Head of caudate nucleus (tissue), 42 donors: Measurements from ENCODE around the gene CALCR.
"Not testable (repeated sequence)": the region's sequence is repeated elsewhere in the genome, so short reads cannot be mapped to it uniquely, and the experiment has no call there.

Source experiments
- DNase-seq, 42 donors: peaks; one replicate each; pipeline versions ENCODE4 v3.0.0 to v3.0.0-alpha.2; 2020 to 2021; ENCODE audit warnings: mixed read lengths in 7 of 42
- intact Hi-C: fragments of 100-400 bp; cut with DNase I; formaldehyde crosslinking; loops from one replicate; pipeline ENCODE4 v1.15.0; 2022

The CALCR gene

DNA sequence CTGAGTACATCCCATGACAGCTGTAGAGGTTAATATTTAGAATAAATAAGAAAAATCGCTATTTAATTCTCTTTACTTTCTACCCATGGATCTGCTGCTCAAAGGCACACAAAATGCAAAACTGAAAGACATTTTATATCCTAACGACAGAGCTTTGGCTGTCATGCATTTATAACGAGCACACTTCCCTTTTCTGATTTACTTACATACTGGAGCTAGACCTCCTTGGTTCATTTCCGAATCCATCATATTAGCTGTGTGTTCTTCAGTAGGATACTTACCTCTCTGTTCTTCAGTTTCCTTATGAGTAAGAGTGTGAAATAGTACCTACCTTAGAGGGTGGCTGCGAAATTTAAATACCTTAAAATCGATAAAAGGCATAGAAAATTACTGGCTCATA, 10.9 kb downstream of the CALCR start:
- DNase-seq = no peak
- intact Hi-C loops = no loop called here

DNA sequence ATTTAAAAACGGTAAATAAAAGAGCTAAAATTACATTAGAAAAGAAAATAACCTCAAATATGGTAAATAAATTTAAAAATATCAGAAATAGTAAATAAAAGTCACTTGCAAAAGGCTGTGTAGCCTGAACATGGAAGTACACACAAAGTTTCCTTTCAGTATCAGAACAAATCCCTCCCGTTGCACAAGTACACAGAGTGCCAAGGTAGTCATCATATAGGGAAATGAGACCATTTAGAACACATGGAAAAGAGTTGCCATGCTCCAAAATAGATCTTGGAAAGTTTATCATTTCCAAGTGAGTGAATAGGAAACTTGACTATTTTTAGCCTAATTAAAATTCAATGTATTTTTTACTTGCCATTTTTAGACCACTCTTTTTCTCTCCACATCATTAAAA, 11.6 kb downstream of the CALCR start:
- no peak for DNase-seq
- intact Hi-C loops = no loop called here

DNA sequence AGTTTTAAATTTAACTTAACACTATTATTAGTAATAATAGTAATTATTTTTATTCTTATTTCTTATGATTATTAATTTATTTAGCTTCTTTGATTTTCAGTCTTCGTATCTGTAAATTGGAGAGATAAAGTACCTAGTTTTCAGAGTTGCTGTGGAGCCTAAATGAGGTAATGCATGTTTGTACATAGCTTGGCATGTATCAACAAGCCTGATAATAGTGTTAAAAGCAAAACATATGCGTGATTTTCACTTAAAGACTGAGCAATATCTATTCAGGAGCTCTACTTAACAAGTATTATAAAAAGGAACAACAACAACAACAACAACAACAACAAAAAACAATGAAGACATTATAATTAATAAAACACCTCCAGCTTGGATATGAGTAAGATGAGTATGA, 12.4 kb downstream of the CALCR start:
- intact Hi-C loops = no loop called here
- no peak for DNase-seq

DNA sequence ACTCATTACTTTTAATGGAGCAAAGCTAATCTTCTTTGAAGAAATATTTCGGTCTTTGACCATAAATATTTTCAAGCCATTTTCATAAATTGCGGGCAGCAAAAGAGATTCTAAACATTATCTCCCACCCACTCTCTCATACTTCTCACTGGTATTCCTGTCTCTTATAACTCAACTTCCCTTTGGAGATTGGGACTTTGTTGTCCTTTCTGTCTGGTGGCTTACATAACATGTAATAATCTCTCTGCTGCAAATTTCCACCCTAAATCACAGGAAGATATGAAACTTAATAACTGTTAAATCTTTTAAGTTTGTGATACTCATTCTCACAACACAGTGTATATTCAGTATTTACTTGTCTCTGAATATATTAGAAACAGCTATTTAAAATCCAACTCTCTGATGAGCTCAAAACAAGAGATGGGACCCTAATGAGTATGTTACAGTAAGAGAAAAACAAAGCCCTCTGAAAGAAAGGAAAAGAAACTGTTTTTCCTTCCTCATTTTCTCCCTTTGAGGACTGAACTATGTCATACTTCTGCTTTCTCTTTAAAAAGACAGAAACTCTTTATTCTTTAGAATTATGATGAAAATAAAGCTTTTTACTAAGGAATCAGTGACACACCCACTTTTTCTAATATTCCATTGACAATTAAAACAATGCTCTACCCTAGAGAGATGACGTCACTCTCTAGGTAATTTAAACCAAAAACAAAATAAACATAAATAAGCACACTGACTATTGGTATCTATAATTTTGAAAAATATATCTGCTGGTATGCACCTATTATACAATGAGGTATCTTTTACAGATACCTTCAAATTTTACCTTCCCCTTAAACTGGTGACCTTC, 14.7 kb downstream of the CALCR start:
- no peak for DNase-seq
- intact Hi-C loops = no loop called here

DNA sequence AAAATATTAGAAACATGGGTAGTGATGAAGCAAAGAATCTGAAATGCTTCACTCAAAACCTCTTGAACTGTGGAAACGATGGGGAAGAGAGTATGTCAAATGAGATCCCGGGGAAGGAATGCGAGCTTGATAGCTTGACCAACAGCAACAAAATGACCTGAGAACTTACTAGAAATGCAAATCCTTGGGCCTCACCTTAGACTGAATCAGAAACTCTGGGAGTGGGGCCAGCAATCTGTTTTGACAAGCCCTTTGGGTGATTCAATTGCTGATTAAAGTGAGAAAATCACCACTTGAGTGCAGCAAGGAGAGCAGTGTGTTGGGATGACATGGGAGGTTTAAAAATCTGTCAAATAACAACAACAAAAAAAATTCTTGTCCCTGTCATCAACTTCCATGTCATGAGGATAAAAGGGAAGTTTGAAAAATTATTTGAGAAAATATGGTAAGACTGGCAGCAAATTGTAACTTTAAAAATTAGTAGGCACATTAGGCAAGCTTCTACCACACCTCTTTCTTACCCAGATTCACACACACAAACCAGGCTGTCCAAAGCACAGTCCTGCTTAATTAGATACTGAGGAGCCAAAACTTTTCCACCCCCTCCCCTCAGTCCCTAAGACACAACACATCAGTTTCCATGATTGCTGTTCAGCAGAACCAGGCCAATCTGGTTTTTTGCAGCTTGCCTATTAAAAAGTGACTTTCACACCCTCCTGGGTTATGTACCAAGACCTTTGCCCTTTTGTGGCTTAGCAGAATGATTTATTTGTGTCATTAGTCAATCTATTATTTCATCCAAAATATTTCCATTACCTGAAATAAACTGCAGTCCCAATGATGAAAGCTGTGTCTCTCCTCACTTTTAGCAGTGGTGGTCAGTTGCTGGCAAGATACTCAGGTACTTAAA, 15.6 kb downstream of the CALCR start:
- DNase-seq = no peak
- intact Hi-C loops = no loop called here

DNA sequence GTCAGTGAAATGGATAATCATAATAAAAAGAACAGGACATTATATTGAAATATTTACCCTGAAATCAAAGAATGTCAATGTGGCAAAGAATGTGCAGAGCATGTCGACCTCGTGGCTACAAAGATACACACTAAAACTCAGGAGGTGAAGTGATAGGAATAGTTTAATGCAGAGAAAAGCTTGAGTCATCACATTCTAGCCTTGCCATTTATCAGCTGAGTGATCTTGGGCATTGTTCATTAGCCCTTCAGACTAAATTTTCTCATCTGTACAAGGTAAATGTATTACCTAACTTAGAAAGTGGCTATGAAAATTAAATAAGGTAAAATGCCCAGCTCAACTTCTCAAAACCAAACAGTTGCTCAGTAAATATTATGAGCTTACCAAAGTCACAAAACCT, 22.6 kb downstream of the CALCR start:
- no peak for DNase-seq
- intact Hi-C loops = no loop called here

DNA sequence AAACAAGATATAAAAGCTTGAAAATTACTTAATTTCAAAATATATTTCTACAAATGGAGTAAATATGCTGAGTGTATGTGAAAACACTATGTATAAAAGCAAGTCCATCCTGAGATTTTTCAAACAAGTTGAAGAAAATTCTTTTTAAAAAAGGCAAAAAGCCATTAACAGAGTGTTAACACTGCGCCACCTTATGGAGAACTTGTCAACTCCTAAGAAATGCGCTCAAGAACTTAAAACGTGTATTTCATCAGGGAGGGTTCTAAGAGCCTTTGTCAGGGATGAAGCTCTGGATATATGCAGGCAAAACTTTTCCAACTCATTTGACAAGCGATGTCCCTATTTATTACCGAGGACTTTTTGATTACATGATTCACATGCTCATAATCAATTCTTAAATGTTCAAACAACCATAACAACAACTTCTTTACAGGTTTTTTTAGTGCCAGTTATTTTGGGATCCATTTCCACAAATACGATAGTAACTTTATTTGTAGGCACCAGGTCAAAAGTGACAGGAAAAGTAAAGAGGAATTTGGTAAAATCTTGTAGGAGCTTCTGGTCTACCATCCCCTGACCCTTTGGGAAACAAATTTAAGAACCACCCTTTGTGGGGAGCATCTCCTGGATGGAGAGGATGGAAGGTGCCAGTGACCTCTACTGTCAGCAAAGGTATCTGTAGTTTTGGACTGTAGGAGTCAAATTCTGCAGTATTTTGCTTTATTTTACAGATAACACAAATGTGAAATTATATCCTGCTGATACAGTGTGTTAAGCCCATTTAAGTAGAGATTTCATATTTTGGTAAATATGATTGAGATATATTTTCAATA, 23.2 kb downstream of the CALCR start:
- DNase-seq = peak in 8 of 42 donors; percentile 5 to 46 (median 13)
- intact Hi-C loops = no loop called here

DNA sequence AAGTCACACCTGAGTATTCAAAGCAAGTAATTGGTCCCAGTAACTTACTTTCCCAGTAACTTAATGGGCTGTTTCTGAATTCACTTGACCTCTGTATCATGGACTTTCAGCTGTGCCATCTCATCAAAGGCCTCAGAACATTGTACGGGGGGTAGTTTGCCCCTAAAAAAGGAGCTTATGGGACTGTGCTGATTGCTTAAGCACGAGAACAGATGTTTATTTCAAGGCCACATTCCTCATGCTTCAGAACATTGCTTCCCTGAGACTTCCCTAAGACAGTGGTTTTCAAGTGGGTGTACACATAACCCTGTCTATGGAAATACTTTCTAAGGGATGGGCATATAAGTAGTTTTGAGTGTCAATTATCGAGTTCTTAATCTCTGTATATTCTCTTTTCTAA, 26.8 kb downstream of the CALCR start:
- no peak for DNase-seq
- intact Hi-C loops = no loop called here

DNA sequence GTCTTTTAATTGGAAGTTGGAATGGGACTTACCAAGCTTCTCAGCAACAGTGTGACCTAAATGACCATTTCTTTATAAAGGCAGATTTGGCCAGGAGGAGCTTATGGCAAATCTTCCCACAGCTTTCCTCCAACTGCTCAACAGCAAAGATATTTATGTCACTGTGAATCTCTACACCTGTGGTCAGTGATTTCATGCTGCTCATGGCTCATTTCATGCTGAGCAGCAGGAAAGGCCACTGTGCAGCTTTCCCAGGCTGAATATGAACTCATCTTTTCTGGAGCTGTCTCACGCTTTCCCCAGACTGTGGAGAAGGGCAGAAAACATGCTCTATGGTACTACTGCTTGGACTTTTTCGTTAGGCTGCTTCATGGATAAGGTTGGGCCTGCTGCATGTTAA, 29.8 kb downstream of the CALCR start:
- DNase-seq = no peak
- intact Hi-C loops = no loop called here

DNA sequence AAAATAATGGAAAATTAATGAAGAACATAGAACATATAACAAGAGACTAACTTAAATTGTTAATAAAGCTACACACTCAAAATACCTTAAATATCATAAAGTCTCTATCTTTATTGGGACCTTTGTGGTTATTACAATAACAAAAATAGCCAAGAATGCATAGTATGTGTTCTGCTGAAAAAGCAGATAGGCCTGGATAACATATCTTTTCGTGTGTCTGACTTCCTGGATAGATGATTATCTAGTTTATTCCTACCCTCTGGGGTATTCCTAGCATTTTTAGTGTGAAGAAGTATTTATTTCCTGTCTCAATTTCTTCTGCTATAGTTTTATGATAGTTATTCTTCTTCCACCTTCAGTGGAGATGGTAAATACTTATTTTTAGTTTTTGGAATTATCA, 36.5 kb downstream of the CALCR start:
- intact Hi-C loops = no loop called here
- no peak for DNase-seq

DNA sequence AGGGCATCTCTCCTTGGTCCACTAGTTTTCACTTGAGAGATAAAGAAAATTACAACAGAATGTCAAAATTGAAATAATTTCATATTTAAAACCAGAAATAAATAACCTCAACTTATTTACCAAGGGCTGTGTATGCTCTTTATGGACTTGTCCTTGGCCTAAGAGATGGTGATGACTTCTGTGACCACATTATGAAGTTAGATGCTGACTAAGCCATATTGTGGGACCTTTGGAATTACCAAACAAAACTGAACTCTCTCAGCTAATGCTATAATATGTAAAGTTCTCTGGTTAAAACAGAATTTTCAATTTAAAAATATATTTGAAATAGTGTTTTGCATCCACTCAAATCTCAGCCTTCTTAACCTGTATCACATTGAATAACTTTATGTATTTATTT, 38.9 kb downstream of the CALCR start:
- intact Hi-C loops = no loop called here
- DNase-seq = no peak

DNA sequence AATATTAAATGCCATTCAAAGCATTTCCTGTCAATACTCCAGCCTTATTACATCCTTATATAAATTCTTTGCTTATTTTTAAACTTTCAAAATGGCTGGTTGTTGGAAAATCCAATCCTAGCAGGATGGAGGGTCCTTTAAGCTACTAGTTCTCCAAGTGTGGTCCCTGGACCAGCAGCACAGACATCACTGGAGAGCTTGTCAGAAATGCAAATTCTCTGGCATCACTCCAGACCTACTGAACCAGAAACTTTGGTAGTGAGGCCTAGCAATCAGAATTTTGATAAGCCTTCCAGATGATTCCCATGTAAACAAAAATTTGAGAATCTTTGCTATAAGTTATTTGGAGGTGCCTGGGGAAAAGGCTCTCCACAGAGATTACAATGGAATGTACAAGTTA, 43.8 kb downstream of the CALCR start:
- intact Hi-C loops = no loop called here

DNA sequence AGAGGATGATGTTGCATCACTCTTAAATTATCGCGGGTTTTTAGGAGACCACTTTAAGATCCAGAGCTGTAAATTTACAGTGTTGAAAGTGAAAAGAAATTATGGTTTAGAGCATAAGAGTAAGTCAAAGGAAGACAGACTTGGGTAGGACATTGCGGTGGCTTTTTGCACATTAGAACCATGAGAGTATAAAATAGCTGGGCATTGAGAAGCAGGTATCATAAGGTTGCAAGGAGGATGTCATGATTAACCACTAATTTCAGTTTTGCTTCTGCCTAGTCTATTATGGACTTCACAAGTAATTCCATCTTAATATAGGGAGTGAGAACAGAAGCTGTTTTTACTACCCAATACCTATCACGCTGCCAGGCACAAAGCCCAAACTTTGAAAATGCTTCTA, 57.7 kb downstream of the CALCR start:
- intact Hi-C loops = no loop called here
- DNase-seq = no peak

More for the DNA sequence above, 43.8 kb downstream of the CALCR start:
- DNase-seq = no peak

DNA sequence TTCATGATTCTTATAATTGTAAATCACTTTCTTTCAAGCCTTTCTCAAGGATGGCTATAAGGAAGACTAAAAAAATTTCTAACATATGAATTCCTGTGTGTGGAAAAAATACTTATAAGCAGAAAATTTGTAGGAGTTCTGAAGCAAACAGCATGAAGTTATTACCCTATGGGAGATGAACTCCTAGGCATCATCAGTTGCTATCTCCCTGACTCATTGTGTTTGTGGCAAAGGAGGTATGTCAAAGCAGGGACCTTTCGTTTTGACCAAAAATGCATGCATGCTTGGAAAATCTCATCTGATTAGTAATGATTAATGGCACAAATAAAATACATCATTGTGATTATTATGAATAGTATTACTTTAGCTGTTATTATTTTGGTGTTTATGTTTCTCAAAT, 59.4 kb downstream of the CALCR start:
- intact Hi-C loops = no loop called here
- DNase-seq = no peak

DNA sequence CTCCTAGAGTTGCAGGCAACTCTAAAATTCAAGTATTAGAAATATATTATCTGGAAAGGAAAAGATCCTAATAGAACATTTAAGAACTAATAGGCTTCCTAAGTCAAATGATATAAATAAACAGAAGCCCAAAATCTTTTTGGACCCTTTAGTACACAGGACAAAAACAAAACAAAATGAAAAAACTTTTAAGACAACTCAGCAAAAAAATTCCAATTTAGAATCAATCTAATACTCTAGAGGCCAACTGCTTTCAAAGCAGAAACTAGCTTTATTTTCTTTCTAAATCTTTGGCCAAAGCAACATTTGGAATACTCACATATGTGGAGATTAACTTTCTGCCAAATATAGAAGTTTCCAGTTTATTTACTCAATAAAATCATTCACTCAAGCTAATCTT, 65.2 kb downstream of the CALCR start:
- no peak for DNase-seq
- intact Hi-C loops = no loop called here

DNA sequence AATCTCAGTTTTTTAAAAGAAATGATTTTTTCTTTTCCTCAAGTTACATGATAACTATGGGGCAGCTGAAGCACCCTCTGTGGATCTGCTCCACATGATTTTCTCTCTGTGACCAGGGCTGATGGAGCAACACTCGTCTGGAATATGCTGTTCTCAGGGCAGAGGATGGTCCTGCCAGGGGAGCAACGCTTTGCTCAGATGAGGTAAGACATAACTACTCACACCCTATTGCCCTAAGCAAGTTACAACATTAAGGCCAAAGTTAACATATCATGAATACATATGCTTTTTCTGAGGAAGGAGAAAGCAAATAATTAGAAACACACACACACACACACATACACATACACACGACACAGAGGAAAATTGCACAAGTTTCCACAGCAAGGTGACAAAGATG, 71.4 kb downstream of the CALCR start:
- intact Hi-C loops = no loop called here
- DNase-seq = no peak

DNA sequence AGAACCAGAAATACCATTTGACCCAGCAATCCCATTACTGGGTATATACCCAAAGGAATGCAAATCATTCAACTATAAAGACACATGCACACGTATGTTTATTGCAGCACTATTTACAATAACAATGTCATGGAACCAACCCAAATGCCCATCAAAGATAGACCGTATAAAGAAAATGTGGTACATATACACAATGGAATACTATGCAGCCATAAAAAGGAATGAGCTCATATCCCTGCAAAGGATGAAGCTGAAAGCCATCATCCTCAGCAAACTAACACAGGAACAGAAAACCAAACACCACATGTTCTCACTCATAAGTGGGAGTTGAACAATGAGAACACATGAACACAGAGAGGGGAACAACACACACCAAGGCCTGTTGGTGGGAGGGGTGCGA, 82.7 kb downstream of the CALCR start:
- intact Hi-C loops, DNase-seq: not testable (repeated sequence)

DNA sequence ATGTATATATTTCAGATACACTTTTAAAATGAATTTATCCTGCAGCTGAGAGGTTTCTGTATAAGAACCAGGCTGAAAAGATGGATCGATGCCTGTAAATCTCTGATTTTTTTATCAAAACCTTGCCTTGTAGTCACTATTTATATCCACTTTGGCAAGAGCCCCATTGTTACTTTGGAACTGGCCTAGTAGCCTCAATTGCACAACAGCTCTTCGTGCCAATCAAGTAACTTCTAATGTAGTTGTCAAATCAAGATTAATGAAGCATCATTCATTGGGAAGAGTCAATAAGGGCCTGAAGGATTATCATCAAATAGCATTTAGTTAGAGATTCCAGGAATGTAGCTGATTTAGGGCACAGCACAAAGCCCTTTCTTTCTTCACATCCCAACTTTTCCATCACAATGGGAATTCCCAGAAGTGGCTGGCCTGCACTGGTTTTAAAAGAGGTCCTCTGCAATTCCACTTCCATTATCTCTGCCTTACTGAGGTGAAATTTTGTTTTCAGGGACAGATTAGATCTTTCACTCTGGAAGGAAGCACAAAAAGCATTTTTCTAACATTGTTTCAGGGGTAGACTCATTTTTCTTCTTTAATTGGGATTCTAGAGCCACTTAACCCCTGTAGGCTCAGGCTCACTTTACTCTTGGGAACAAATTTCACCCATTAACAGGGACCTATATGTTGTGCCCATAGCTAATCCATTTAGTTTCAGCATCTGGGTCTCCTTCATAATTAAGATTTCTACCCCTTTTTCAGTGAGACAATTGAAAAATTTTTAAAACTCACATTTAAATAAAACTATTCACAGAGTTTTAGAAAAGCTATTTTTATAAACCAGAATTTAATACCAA, 97.8 kb downstream of the CALCR start:
- no peak for DNase-seq
- intact Hi-C loops = no loop called here

DNA sequence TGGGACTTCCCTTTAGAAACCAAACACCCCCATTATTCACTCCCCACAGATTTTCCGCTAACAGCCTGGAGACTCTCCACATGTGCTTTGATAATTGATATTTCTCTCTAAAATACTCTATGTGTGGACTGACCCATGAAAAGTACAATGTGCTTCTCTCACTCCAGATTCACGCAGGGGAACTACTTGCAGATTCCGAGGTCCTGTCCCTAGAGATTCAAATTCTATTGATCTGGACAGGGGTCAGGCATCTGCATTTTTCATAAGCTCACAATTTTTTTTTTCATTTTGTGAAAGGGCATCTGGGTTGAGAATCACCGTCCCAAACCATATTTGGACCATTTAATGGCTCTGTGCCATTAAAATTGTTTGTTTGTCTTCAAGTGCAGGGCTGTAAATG, 98.7 kb downstream of the CALCR start:
- no peak for DNase-seq
- intact Hi-C loops = no loop called here
